Breast epithelium (tissue), 4 donors: ENCODE results near the gene C1orf159. TPM values are rescaled to one million over a fixed set of nuclear protein-coding genes. Genes with fewer than 3 reads are reported as not detected.

Source experiments
- DNase-seq, 2 donors: peaks; one replicate each; pipeline ENCODE4 v3.0.0-alpha.2; 2019; ENCODE audit warnings: low spot score in 2 of 2
- H3K27ac ChIP-seq, 2 donors: fragments of 200-600 bp; sonication (generic) in 1 of 2; one replicate each; pipeline ENCODE4 v1.5.1; 2016 to 2019; ENCODE audit warnings: mild to moderate bottlenecking in 1 of 2
- H3K27me3 ChIP-seq, 2 donors: fragments of 200-600 bp; sonication (generic) in 1 of 2; one replicate each; pipeline versions ENCODE4 v1.5.1 to v1.6.0; 2017 to 2019; ENCODE audit warnings: control low read depth in 1 of 2, mild to moderate bottlenecking in 1 of 2
- H3K36me3 ChIP-seq: fragments of 200-600 bp; one replicate; pipeline ENCODE4 v1.5.1; 2019
- H3K4me1 ChIP-seq, 2 donors: fragments of 200-600 bp; sonication (generic); one replicate each; pipeline ENCODE4 v1.5.1; 2016 to 2019; ENCODE audit warnings: control low read depth in 1 of 2
- H3K4me3 ChIP-seq, 3 donors: fragments of 200-600 bp; sonication (generic); 1 replicate in 2 of 3; 2 replicates in 1 of 3; pipeline ENCODE4 v1.5.1; 2016 to 2019; ENCODE audit warnings: mild to moderate bottlenecking in 3 of 3, moderate library complexity in 2 of 3
- H3K9me3 ChIP-seq, 2 donors: fragments of 200-600 bp; sonication (generic) in 1 of 2; one replicate each; pipeline ENCODE4 v1.5.1; 2016 to 2019; ENCODE audit warnings: control low read depth in 1 of 2
- CTCF ChIP-seq, 3 donors: fragments of 450-650 bp; IDR thresholded peaks; one replicate each; pipeline ENCODE4 v1.5.1; 2016 to 2017; ENCODE audit warnings: antibody characterized with exemption in 3 of 3, mild to moderate bottlenecking in 3 of 3, moderate library complexity in 3 of 3
- POLR2A ChIP-seq: fragments of 450-650 bp; IDR thresholded peaks from one replicate; pipeline ENCODE4 v1.6.1; 2016; ENCODE audit warnings: antibody characterized with exemption, mild to moderate bottlenecking, moderate library complexity
- POLR2AphosphoS5 ChIP-seq, 3 donors: sonication (generic); formaldehyde crosslinking; IDR thresholded peaks; one replicate each; pipeline ENCODE4 v1.6.1; 2017; ENCODE audit warnings: antibody characterized with exemption in 3 of 3
- intact Hi-C: fragments of 100-400 bp; cut with DNase I; formaldehyde crosslinking; loops from one replicate; pipeline ENCODE4 v1.15.1; 2023; ENCODE audit warnings: low total_unique reads
- total RNA-seq, 3 donors: library from RNA; depleted of rRNA; stranded (reverse); fragments of >200 nt; gene quantifications; one replicate each; pipeline ENCODE4 v1.1.0, GENCODE V29; 2016

Gene C1orf159
- total RNA-seq, 3 donors from 2014 or later, result 6.9 to 24.0 (median 12.5) TPM

GRCh38 chr1:1038694-1039093 is 77.2 kb downstream of the C1orf159 start:
- TF ChIP-seq POLR2AphosphoS5 (IDR thresholded peaks at IDR 0.05), result no peak
- TF ChIP-seq CTCF (IDR thresholded peaks at IDR 0.05), result no peak
- TF ChIP-seq POLR2A, result no peak
- no peak for DNase-seq
- intact Hi-C loops, result no loop called here
- Histone ChIP-seq H3K27ac (no peak overlapping the region), H3K27me3 (no peaks in the 10 kb centered on the region), H3K36me3 (no peaks in the 10 kb centered on the region), H3K4me3 (no peak overlapping the region), H3K9me3 (no peaks in the 10 kb centered on the region), H3K4me1 (peaks cover 8 to 11% of the 10 kb centered on the region in 2 donors)

- H3K4me3 ChIP-seq, result no peak overlapping the region
- H3K36me3 ChIP-seq, result no peaks in the 10 kb centered on the region
- H3K4me1 ChIP-seq, result peaks cover 11 to 14% of the 10 kb centered on the region in 2 donors
- no peaks in the 10 kb centered on the region for H3K9me3 ChIP-seq
- intact Hi-C loops, result no loop called here
- TF ChIP-seq POLR2A (no peak), POLR2AphosphoS5 (IDR thresholded peaks at IDR 0.05) (no peak), CTCF (IDR thresholded peaks at IDR 0.05) (no peak)
- no peak for DNase-seq
- H3K27ac ChIP-seq, result no peak overlapping the region
- H3K27me3 ChIP-seq, result no peaks in the 10 kb centered on the region
Observed at GRCh38 chr1:1037366-1038327, 78.2 kb downstream of the C1orf159 start.

GRCh38 chr1:1035291-1035943 is 80.5 kb downstream of the C1orf159 start:
- H3K4me3 ChIP-seq, result no peak overlapping the region
- H3K27ac ChIP-seq, result no peak overlapping the region
- H3K27me3 ChIP-seq, result no peaks in the 10 kb centered on the region
- no peak for DNase-seq
- H3K4me1 ChIP-seq, result peaks cover 14% of the 10 kb centered on the region in 2 donors
- H3K36me3 ChIP-seq, result no peaks in the 10 kb centered on the region
- no peaks in the 10 kb centered on the region for H3K9me3 ChIP-seq
- TF ChIP-seq POLR2A (no peak), CTCF (IDR thresholded peaks at IDR 0.05) (no peak)
- intact Hi-C loops, result no loop called here

GRCh38 chr1:1034439-1034781 is 81.5 kb downstream of the C1orf159 start:
- H3K4me3 ChIP-seq, result peak overlapping the region in 2 of 3 donors; percentile 55 to 71
- H3K27me3 ChIP-seq, result no peaks in the 10 kb centered on the region
- TF ChIP-seq POLR2A (no peak), POLR2AphosphoS5 (IDR thresholded peaks at IDR 0.05) (no peak), CTCF (IDR thresholded peaks at IDR 0.05) (no peak)
- no peaks in the 10 kb centered on the region for H3K36me3 ChIP-seq
- H3K4me1 ChIP-seq, result peaks cover 6 to 7% of the 10 kb centered on the region in 2 donors
- no peak for DNase-seq
- no peak overlapping the region for H3K27ac ChIP-seq
- no peaks in the 10 kb centered on the region for H3K9me3 ChIP-seq
- intact Hi-C loops, result no loop called here
